Neutrophil (primary cell): ENCODE results near the gene SYPL2.

Experiments
- H3K27ac ChIP-seq: fragments of 200-600 bp; sonication (generic); 2 replicates; pipeline ENCODE4 v1.5.1; 2016; ENCODE audit warnings: mild to moderate bottlenecking, moderate library complexity
- H3K27me3 ChIP-seq: fragments of 200-600 bp; sonication (generic); 2 replicates; pipeline ENCODE4 v1.6.0; 2016; ENCODE audit warnings: mild to moderate bottlenecking
- H3K36me3 ChIP-seq: fragments of 200-600 bp; sonication (generic); 2 replicates; pipeline ENCODE4 v1.5.1; 2017
- H3K4me1 ChIP-seq, 2 experiments: fragments of 200-600 bp in 1 of 2; sonication (generic) in 1 of 2; 1 replicate in 1 of 2; 2 replicates in 1 of 2; pipeline versions ENCODE4 v1.5.1 to v1.6.1; 2013 to 2016; ENCODE audit warnings: low read depth in 1 of 2, low read length in 1 of 2, mild to moderate bottlenecking in 1 of 2, moderate library complexity in 1 of 2; ENCODE audit not compliant: control insufficient read depth in 1 of 2, insufficient read depth in 1 of 2
- H3K4me3 ChIP-seq, 2 experiments: fragments of 200-600 bp in 1 of 2; sonication (generic) in 1 of 2; 1 replicate in 1 of 2; 2 replicates in 1 of 2; pipeline ENCODE4 v1.5.1; 2013 to 2016; ENCODE audit warnings: low read depth in 1 of 2, low read length in 1 of 2, mild to moderate bottlenecking in 1 of 2, moderate library complexity in 1 of 2
- H3K9me3 ChIP-seq: fragments of 200-600 bp; sonication (generic); 2 replicates; pipeline ENCODE4 v1.5.1; 2016
- CTCF ChIP-seq: fragments of 200-600 bp; sonication (generic); IDR thresholded peaks from 2 replicates; pipeline ENCODE4 v1.5.1; 2016; ENCODE audit warnings: antibody characterized with exemption

SYPL2 gene

GRCh38 chr1:109483672-109484518, 17.5 kb downstream of the SYPL2 start, which contains the start of gene ATXN7L2:
ATXN7L2 (plus strand) TSS chr1:109483905; CDS start chr1:109483954, 49 bp downstream.
- Histone ChIP-seq H3K27ac (peak within 1 kb of the TSS; percentile 82), H3K4me1 (peaks cover 15 to 17% of the 10 kb centered on the region in 2 experiments), H3K36me3 (no peaks in the 10 kb centered on the region), H3K9me3 (no peaks in the 10 kb centered on the region), H3K4me3 (peak within 1 kb of the TSS; percentile 73 to 76), H3K27me3 (peaks cover 46% of the 10 kb centered on the region)
- peak; percentile 9 for TF ChIP-seq CTCF

- no peaks in the 10 kb centered on the region for H3K36me3 ChIP-seq
- TF ChIP-seq CTCF: no peak
- peak overlapping the region; percentile 73 to 76 for H3K4me3 ChIP-seq
- H3K27me3 ChIP-seq: peaks cover 39% of the 10 kb centered on the region
- H3K27ac ChIP-seq: peak overlapping the region; percentile 82
- H3K4me1 ChIP-seq: peaks cover 15 to 17% of the 10 kb centered on the region in 2 experiments
- H3K9me3 ChIP-seq: no peaks in the 10 kb centered on the region
Observed at GRCh38 chr1:109484519-109484975, 18.2 kb downstream of the SYPL2 start.

- Histone ChIP-seq H3K4me1 (peaks cover 15 to 17% of the 10 kb centered on the region in 2 experiments), H3K4me3 (no peak overlapping the region), H3K36me3 (no peaks in the 10 kb centered on the region), H3K9me3 (no peaks in the 10 kb centered on the region), H3K27ac (no peak overlapping the region), H3K27me3 (peaks cover 35% of the 10 kb centered on the region)
- TF ChIP-seq CTCF: no peak
Observed at GRCh38 chr1:109485001-109485400, 18.7 kb downstream of the SYPL2 start.

GRCh38 chr1:109487261-109487660, 20.9 kb downstream of the SYPL2 start:
- Histone ChIP-seq H3K36me3 (no peaks in the 10 kb centered on the region), H3K27ac (no peak overlapping the region), H3K4me1 (peaks cover 15 to 17% of the 10 kb centered on the region in 2 experiments), H3K9me3 (no peaks in the 10 kb centered on the region), H3K27me3 (peaks cover 12% of the 10 kb centered on the region), H3K4me3 (no peak overlapping the region)
- no peak for TF ChIP-seq CTCF

GRCh38 chr1:109488201-109488600, 21.9 kb downstream of the SYPL2 start:
- TF ChIP-seq CTCF: no peak
- Histone ChIP-seq H3K4me1 (peaks cover 11 to 12% of the 10 kb centered on the region in 2 experiments), H3K36me3 (no peaks in the 10 kb centered on the region), H3K4me3 (no peak overlapping the region), H3K27me3 (peaks cover 3% of the 10 kb centered on the region), H3K27ac (no peak overlapping the region), H3K9me3 (no peaks in the 10 kb centered on the region)
